Liver (tissue), 3 donors: ENCODE results near the gene CCL18.

Experiments
- ATF3 ChIP-seq: IDR thresholded peaks from 2 replicates; pipeline ENCODE4 v1.6.1; 2016; ENCODE audit warnings: antibody characterized with exemption
- CTCF ChIP-seq: fragments of 150-350 bp; IDR thresholded peaks from 2 replicates; pipeline ENCODE4 v1.5.1; 2017; ENCODE audit warnings: improper control_type of control experiment, low read depth, low read length; ENCODE audit not compliant: missing input control
- FOXA1 ChIP-seq: IDR thresholded peaks from 2 replicates; pipeline ENCODE4 v1.6.1; 2016; ENCODE audit warnings: antibody characterized with exemption
- GABPA ChIP-seq, 2 donors: IDR thresholded peaks in 1 of 2; conservative IDR thresholded peaks in 1 of 2; 2 replicates each; pipeline ENCODE4 v1.6.1; 2016; ENCODE audit warnings: antibody characterized with exemption in 2 of 2, mild to moderate bottlenecking in 1 of 2, moderate library complexity in 1 of 2
- JUND ChIP-seq, 2 donors: IDR thresholded peaks; 2 replicates each; pipeline ENCODE4 v1.6.1; 2016; ENCODE audit warnings: antibody characterized with exemption in 2 of 2
- RAD21 ChIP-seq, 2 donors: IDR thresholded peaks; 2 replicates each; pipeline ENCODE4 v1.6.1; 2016; ENCODE audit warnings: antibody characterized with exemption in 2 of 2, mild to moderate bottlenecking in 2 of 2
- RXRA ChIP-seq, 2 donors: IDR thresholded peaks; 2 replicates each; pipeline ENCODE4 v1.6.1; 2017 to 2018; ENCODE audit warnings: antibody characterized with exemption in 2 of 2, mild to moderate bottlenecking in 1 of 2
- SP1 ChIP-seq: IDR thresholded peaks from 2 replicates; pipeline ENCODE4 v1.6.1; 2018; ENCODE audit warnings: antibody characterized with exemption, mild to moderate bottlenecking
- TAF1 ChIP-seq: conservative IDR thresholded peaks from 2 replicates; pipeline ENCODE4 v1.6.1; 2016; ENCODE audit warnings: antibody characterized with exemption, mild to moderate bottlenecking
- YY1 ChIP-seq: IDR thresholded peaks from 2 replicates; pipeline ENCODE4 v1.6.1; 2016; ENCODE audit warnings: antibody characterized with exemption, mild to moderate bottlenecking
- donor health status: healthy.
- donor health status: healthy.

GRCh38 chr17:36066365-36066985 lies 2.4 kb downstream of the CCL18 start:
- no peak for TF ChIP-seq GABPA (IDR thresholded peaks at IDR 0.05 in 1 of 2, conservative IDR thresholded peaks at IDR 0.05 in 1 of 2)
- TF ChIP-seq TAF1, result no peak
- no peak for TF ChIP-seq YY1
- no peak for TF ChIP-seq FOXA1
- no peak for TF ChIP-seq CTCF
- no peak for TF ChIP-seq RXRA (IDR thresholded peaks at IDR 0.05)
- no peak for TF ChIP-seq ATF3
- no peak for TF ChIP-seq SP1
- no peak for TF ChIP-seq RAD21 (IDR thresholded peaks at IDR 0.05)
- TF ChIP-seq JUND (IDR thresholded peaks at IDR 0.05), result no peak
